Kidney (tissue), 2 donors: ENCODE results near the gene DEPDC1. TPM values are rescaled to one million over a fixed set of nuclear protein-coding genes. Genes with fewer than 3 reads are reported as not detected.

ENCODE experiments used
- polyA plus RNA-seq: library from polyadenylated mRNA; stranded (reverse); fragments of 350-450 nt; fragmentation: Illumina TruSeq; extraction: RNeasy Lipid Tissue Mini Kit (QIAGEN cat#74804); gene quantifications from one replicate; pipeline ENCODE4 v1.2.3, GENCODE V29; 2014; ENCODE audit warnings: low read depth, low replicate concordance; ENCODE audit not compliant: insufficient read depth
- total RNA-seq: library from RNA; stranded (reverse); fragmentation: NEBNext Ultra II Directional; extraction: Animal tissue kit (Norgen Biotek cat#: 25700); gene quantifications from one replicate; pipeline ENCODE4 v1.2.1, GENCODE V29; 2021
- donor health status: DM: yes; HTN: yes; CAD: no.

Gene DEPDC1
- total and polyA plus RNA-seq, 2 donors from 2014 or later: 0.63 TPM; not detected in 1

Other genes with a start within 250 kb of the DEPDC1 start
- gene RPE65, start 47.1 kb downstream of the DEPDC1 start, total RNA-seq: not detected
- not detected for gene RPE65, start 47.1 kb downstream of the DEPDC1 start, polyA plus RNA-seq